HG03378 (cell line): ENCODE results near the gene SCARB1.

Source experiments
- ATAC-seq: cut with Tn5 transposase; IDR thresholded peaks from one replicate; pipeline ENCODE4 v1.9.1; 2021; ENCODE audit warnings: mild to moderate bottlenecking, moderate library complexity; ENCODE audit not compliant: unreplicated experiment

The SCARB1 gene

GRCh38 chr12:124762791-124763593 is 100.7 kb downstream of the SCARB1 start:
- no peak for ATAC-seq

- no peak for ATAC-seq
These were observed 101.3 kb downstream of the SCARB1 start for GRCh38 chr12:124762384-124762783.

DNA sequence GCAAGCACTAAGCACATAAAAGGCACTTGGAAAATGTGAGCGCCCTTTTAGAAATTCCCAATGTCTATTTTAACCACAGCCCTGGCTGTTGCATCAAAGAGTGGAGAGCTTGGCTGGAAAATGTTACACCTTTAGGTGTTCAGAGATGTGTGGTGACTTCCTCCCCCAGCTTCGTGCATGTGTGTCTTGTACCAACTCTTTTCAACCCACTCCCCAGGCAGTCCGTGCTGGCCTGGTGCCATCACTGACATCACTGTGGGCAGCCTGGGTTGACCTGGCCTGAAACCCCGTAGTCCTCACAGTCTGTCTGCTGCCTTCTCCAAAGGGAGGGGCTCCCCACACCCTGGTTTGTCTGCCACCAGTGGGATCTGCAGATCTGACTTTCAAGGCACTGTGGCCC is 101.8 kb downstream of the SCARB1 start:
- ATAC-seq: no peak

DNA sequence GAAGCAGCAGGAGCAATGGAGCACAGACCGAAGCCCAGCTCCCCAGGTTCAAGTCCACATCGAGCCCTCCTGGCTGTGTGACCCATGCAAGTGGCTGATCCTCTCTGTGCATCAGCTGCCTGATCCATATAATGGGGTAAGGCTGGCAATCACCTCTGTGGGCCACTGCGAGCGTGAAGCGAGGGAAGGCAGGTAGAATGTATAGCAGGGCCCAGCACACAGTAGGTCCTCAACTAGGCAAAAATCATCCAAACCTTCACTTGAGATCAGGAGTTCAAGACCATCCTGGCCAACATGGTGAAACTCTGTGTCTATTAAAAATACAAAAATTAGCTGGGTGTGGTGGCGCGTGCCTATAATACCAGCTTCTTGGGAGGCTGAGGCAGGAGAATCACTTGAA is 102.6 kb downstream of the SCARB1 start:
- ATAC-seq: no peak

GRCh38 chr12:124760560-124760959 is 103.1 kb downstream of the SCARB1 start:
- ATAC-seq: no peak

DNA sequence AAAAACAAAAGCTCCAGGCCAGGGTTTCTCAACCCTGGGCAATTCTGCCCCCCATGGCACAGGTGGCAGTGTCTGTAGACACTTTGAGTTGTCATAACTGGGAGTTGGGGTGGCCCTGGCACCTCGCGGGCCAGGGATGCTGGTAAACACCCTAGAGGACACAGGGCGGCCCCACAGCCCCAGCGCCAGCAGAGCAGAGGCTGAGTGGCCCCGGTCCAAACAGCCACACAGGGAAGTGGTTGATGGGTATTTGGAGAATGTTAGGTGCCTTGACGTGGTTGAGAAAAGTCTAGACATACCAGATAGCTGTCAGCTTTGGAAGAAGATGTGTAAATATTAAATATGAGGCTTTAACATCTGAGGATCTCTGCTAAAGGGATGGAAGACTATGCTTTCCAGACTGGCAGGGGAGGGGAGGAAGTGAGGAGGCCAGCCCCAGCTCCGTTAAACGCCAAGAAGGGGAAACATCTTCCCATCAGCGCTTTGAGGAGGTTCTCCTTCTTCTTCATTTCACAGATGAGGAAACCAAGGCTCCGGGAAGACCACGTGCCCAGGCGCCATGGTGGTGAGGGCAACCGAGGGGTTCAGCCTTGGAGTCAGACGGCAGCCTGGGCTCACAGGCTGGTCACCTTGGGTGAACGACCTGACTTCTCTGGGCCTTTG is 103.7 kb downstream of the SCARB1 start:
- no peak for ATAC-seq

DNA sequence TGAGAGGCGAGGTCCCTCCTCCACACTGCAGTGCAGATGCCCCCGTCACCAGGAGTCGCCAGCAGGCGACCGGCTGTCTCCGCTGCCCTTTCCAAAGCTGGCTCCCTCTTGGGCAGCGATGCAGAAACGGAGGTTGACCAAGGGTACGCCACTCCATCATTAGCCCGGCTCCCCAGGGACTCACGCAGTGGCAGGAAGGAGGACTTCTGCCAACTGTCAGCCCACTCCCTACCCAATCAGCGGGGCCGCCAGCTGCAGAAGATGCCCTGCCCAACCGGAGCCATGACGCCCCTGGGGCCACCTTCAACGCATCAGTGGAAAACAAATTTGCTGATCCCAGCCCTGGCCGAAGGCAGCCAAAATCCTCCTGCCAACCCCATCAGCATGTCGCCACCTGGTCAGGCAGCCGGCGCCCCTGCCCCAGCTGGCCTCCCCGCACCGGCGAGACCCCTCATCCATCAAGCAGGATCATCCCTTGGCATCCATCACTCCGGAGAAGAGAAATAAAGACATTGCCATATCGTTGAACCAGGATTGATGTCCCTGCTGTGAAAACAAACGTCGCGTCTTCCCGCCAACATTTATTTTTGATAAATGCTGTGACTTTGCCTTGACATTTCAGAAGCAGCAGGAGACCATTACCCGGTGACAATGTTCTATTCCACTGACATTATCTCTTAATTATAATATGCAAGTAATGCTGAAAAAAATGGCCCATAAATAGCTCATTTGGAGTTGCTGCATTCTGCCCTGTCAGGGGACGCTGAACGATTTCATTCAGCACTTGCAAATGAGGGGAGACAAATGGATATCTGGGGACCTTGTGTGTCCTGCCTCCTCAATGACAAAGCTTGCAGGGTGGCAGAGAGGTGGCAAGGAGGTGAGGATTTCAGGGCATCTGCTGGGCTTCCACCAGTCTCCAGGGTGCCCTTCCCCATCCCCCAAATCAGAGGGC is 105.1 kb downstream of the SCARB1 start:
- ATAC-seq: no peak

DNA sequence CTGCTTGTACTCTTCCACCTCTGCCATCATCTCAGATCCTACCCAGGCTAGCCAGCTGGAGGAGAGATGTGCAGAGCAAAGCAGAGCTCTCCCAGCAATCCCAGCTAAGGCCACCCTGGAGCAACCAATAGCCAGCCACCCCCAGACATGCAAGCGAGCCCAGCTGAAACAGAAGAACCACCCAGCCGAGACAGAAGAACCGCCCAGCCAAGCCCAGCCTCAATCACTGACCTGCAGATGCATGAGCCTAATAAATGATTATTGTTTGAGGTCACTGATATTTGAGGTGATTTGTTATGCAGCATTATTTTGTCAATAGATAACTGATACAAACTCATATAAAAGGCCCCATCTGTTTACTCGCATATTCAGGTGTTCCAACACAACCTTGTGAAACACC is 106.3 kb downstream of the SCARB1 start:
- no peak for ATAC-seq

- ATAC-seq: no peak
These were observed 106.9 kb downstream of the SCARB1 start for GRCh38 chr12:124756760-124757159.

- no peak for ATAC-seq
These were observed 107.5 kb downstream of the SCARB1 start for GRCh38 chr12:124756166-124756565.

GRCh38 chr12:124755801-124756148 is 107.9 kb downstream of the SCARB1 start:
- ATAC-seq: no peak

DNA sequence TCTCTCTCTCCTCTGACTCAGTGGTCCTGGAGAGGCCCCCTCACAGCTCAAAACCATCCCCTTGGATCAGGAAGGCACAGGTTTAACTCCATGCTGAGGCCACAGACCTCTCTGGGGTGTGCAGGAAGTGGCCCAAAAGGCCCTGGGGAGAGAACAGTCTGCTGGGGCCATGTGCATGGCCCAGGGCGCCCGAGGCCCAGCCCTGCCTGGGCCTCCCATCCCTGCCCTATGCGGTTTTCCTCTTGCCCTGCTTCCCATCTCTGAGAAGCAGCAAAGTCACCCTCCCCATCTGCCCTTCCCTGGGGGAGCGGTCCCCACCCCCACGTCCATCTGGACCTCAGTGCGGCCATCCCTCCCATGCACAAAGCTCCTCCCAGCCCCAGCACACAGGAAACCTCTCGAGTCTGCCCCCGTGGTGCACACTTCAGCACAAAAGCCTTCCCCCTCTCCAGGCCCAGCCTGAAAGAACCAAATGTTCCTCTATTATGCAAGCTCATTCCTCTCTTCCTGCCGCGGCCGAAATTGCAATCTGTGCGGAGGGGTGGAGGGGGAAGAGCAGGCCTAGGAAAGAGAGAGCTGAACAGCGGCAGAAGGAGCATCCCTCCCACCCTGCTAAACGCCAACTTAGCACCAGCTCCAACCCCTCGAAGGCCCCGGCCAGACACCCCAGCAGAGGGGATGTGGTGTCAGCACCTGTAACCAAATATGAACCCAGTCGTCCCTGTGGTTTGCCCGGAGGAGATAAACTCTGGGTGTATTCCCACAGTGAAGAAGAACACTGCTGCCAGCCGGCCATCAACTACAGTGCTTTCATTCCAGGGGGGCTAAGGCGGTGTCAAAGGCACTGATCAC is 108.5 kb downstream of the SCARB1 start:
- no peak for ATAC-seq

GRCh38 chr12:124754491-124754890 is 109.2 kb downstream of the SCARB1 start:
- ATAC-seq: no peak

DNA sequence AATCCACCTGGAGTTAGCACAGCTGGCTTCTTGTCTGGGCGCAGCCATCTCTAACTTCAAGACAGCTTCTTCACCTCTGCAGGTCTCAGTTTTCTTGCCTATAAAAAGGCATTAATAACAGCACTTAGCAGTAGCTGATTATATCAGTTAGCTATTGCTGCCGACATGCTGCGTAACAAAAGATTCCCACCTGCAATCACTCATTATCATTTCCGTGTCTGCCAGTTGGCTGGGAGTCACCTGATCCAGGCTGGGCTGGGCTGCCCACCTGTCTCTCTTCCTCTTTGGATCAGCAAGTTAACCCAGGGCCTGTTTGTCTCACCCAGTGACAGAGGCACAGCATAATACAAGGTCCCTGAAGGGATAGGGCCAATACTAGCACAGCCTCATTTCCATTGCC is 109.7 kb downstream of the SCARB1 start:
- ATAC-seq: no peak

DNA sequence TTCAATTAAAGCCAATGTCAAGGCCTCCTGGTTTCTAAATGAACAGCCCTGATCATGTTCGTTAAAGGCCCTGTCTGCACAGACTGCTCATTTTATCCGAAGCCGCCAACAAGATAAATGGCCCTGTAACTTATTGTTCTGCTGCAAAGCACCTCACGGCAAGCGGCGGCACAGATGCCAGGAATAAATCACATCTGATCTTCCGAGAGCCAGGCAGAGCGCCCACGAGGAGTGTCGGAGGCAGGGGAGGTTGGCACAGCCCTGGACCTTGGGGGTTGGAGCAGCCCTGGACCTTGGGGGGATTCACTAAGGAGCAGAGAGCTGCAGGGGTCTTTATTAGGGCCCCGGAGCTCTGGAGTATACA is 110.5 kb downstream of the SCARB1 start:
- ATAC-seq: no peak

DNA sequence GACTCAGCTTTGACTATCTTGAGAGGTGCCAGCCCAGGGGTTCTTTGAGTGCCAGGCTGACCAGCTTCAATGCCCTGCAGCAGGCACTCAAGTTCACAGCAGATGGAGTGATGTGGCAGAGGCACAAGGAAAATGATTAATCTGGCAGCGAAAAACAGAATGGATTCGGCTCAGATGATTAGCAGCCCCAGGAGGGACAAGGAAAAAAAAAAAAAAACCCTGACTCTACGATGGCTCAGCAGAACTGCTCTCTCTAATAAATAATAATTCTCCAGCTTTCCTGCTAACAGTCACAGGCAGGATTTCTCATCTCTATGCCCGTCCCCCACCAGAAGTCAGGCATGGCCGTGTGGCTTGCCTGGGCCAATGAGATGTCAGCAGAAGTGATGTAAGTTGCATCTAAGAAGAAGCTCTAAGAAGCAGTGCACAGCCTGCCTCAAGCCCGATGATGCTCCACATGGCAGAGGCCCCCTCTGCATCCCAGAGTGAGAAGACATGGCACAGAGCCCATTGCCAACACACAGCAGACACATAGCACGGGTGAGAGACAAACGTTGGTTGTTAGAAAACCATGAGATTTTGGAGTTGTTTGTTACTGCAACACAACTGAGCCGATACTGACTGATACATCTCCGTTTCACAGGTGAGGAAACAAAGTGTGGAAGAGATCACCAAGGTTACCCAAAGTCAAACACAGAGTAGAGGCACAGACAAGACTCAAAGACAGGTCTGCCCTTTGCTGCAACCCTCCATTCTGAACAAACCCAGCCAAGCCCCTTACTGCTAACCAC is 111.0 kb downstream of the SCARB1 start:
- no peak for ATAC-seq

DNA sequence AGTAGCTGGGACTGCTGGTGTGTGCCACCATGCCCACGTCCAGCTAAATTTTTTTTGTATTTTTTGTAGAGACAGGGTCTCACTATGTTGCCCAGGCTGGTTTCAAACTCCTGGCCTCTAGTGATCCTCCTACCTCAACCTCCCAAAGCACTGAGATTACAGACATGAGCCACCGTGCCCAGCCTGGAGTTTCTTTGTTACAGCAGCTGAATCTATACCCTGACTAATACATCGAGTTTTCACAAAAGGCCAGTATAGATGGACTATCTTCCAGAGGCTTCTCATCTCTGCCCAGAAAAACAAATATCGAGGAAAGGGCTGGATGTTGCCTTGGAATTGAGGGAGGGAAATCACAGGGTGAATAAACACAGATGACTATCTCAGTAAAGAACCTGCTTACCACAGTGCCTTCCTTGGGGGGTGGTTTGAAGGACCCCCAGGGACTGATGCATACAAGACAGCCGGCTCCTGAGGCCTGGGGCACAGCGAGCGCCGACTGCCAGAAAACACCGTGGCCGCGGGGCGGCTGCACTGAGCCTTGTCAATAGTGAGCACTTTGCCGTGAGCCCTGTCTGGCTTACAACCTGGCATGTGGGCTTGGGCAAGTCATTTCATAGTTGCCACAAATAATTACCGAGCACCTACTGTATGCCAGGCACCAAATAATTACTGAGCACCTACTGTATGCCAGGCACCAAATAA is 111.9 kb downstream of the SCARB1 start:
- ATAC-seq: no peak

DNA sequence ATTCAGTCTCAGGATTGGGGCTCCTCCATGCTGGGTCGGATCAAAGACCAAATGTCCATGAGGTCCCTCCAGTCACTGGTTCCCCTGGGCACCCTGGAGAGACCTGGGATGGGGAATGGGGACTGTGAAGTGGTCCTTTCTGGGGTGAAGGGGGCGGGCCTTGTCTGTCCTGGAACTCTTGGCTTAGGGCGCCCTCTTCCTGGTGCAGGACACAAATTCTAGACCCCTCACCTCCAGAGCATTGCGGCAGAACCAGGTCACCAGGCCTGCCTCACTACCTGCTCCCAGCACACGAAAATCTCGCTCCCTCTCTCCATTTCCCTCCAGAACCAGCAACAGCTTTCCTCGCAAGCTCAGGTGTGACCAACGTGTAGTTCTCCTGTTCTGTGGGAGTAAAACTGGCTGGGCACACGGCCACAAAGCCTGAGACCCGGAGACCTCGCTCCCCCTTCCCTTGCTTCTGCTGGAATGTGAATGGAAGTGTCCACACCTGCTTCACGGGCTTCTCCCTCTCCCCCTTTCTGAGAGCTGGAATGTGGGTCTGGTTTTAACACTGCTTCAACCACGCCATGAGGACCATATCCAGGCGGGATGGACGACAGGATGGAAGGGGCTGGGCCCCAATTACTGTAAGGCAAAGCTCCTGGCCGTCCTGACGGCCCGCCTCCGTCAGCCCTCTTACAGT is 112.7 kb downstream of the SCARB1 start:
- no peak for ATAC-seq
